Measurements from ENCODE around the gene PNMA8B.

Gene PNMA8B

DNA sequence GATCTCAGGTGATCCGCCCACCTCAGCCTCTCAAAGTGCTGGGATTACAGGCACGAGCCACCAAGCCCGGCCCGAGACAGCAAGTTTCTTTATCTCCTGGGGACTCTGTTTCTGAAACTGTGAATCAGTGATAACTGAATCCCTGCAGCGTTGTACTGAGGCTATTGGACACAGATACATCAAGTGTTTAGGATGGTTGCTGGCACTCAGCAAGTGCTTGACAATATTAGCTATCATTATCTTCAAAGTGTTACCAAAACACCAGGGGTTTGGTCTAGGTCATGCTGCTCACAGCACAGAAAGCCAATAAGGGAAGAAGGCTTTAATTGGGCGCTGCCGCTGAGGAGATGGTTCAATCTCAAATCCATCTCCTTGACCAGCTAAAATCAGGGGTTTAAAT is 46.4 kb downstream of the PNMA8B start:
- H3K79me2 ChIP-seq (ENCODE audit: control insufficient read depth, low read length) = no peaks in the 10 kb centered on the region
- peaks cover 5% of the 10 kb centered on the region; the same call in 1 of the 2 replicates for H3K27me3 ChIP-seq (ENCODE audit: control insufficient read depth, low read length)

DNA sequence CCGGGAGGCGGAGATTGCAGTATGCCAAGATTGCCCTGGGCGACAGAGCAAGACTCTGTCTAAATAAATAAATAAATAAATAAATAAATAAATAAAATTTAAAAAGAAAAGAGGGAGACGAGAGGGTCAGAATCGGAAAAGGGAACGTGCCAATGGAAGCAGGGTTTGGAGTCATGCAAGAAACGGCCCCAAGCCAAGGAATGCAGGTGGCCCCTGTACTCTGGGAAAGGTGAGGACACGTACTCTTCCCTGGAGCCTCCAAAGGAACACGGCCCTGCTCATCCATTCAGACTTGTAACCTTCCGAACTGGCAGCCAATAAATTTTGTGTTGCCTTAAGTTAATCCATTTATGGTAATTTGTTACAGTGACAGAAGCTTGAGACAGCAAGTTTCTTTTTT is 47.1 kb downstream of the PNMA8B start:
- no peak overlapping the region for H3K4me2 ChIP-seq (ENCODE audit: low read length)
- no peak for TF ChIP-seq EZH2phosphoT487 (IDR thresholded peaks at IDR 0.05; ENCODE audit: borderline replicate concordance, low read length)
- TF ChIP-seq, protein P1, sequence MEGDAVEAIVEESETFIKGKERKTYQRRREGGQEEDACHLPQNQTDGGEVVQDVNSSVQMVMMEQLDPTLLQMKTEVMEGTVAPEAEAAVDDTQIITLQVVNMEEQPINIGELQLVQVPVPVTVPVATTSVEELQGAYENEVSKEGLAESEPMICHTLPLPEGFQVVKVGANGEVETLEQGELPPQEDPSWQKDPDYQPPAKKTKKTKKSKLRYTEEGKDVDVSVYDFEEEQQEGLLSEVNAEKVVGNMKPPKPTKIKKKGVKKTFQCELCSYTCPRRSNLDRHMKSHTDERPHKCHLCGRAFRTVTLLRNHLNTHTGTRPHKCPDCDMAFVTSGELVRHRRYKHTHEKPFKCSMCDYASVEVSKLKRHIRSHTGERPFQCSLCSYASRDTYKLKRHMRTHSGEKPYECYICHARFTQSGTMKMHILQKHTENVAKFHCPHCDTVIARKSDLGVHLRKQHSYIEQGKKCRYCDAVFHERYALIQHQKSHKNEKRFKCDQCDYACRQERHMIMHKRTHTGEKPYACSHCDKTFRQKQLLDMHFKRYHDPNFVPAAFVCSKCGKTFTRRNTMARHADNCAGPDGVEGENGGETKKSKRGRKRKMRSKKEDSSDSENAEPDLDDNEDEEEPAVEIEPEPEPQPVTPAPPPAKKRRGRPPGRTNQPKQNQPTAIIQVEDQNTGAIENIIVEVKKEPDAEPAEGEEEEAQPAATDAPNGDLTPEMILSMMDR (IDR thresholded peaks at IDR 0.05; ENCODE audit: low read depth, low read length, poor library complexity, severe bottlenecking) = no peak
- no peak overlapping the region for H3K27ac ChIP-seq (ENCODE audit: low read depth, low read length)
- H3K9me2 ChIP-seq (replicated peaks; ENCODE audit: control insufficient read depth, low read length) = no peaks in the 10 kb centered on the region
- no peaks in the 10 kb centered on the region for H3K9me3 ChIP-seq (ENCODE audit: control insufficient read depth, insufficient read depth, low read length)
- peaks cover 5% of the 10 kb centered on the region; the same call in 1 of the 2 replicates for H3K27me3 ChIP-seq (ENCODE audit: control insufficient read depth, low read length)
- H4K20me1 ChIP-seq (ENCODE audit: control insufficient read depth, insufficient read depth, low read depth, low read length) = no peaks in the 10 kb centered on the region
- no peaks in the 10 kb centered on the region for H3K79me2 ChIP-seq (ENCODE audit: control insufficient read depth, low read length)
- H3K4me1 ChIP-seq (ENCODE audit: control insufficient read depth, low read length) = peaks cover 3% of the 10 kb centered on the region; the same call in 1 of the 2 replicates
- no peak overlapping the region for H3K4me3 ChIP-seq (ENCODE audit: low read length)
- H3K36me3 ChIP-seq (ENCODE audit: control insufficient read depth, low read length) = no peaks in the 10 kb centered on the region
- no peaks in the 10 kb centered on the region for H3F3A ChIP-seq (ENCODE audit: control insufficient read depth, insufficient read depth)

More for the DNA sequence above, 46.4 kb downstream of the PNMA8B start:
- no peaks in the 10 kb centered on the region for H3F3A ChIP-seq (ENCODE audit: control insufficient read depth, insufficient read depth)
- H3K9me2 ChIP-seq (replicated peaks; ENCODE audit: control insufficient read depth, low read length) = no peaks in the 10 kb centered on the region
- H4K20me1 ChIP-seq (ENCODE audit: control insufficient read depth, insufficient read depth, low read depth, low read length) = no peaks in the 10 kb centered on the region
- H3K4me1 ChIP-seq (ENCODE audit: control insufficient read depth, low read length) = peaks cover 3% of the 10 kb centered on the region; the same call in 1 of the 2 replicates
- H3K27ac ChIP-seq (ENCODE audit: low read depth, low read length) = no peak overlapping the region
- H3K9me3 ChIP-seq (ENCODE audit: control insufficient read depth, insufficient read depth, low read length) = no peaks in the 10 kb centered on the region
- no peaks in the 10 kb centered on the region for H3K36me3 ChIP-seq (ENCODE audit: control insufficient read depth, low read length)
- H3K4me3 ChIP-seq (ENCODE audit: low read length) = no peak overlapping the region
- no peak for TF ChIP-seq EZH2phosphoT487 (IDR thresholded peaks at IDR 0.05; ENCODE audit: borderline replicate concordance, low read length)
- TF ChIP-seq, protein P1 (IDR thresholded peaks at IDR 0.05; ENCODE audit: low read depth, low read length, poor library complexity, severe bottlenecking) = no peak
- H3K4me2 ChIP-seq (ENCODE audit: low read length) = no peak overlapping the region

DNA sequence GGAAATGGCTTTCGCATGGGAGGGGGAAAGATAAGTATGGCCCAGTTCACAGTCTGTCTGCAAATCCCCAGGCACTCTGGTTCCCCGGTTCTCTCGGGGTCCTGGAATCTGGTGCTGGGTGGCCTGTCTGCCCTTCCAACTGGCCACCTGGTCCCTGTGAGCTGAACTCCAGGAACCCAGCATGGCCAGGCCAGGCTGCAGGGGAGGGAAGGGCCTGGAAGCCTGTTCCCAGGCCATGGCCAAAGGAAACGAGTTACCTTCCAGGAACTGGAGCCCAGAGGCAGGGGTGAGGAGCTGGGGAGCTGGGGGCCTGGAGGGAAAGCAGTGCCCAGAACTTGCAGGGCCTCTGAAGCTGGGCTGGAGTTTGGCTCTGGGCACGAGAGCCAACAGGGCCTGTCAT is 47.8 kb downstream of the PNMA8B start:
- Histone ChIP-seq H3K27me3 (ENCODE audit: control insufficient read depth, low read length) (peaks cover 5% of the 10 kb centered on the region; the same call in 1 of the 2 replicates), H3K79me2 (ENCODE audit: control insufficient read depth, low read length) (no peaks in the 10 kb centered on the region), H3K4me3 (ENCODE audit: low read length) (no peak overlapping the region), H3K4me2 (ENCODE audit: low read length) (no peak overlapping the region), H3K27ac (ENCODE audit: low read depth, low read length) (no peak overlapping the region), H3K9me3 (ENCODE audit: control insufficient read depth, insufficient read depth, low read length) (no peaks in the 10 kb centered on the region), H3K9me2 (replicated peaks; ENCODE audit: control insufficient read depth, low read length) (no peaks in the 10 kb centered on the region), H4K20me1 (ENCODE audit: control insufficient read depth, insufficient read depth, low read depth, low read length) (no peaks in the 10 kb centered on the region), H3F3A (ENCODE audit: control insufficient read depth, insufficient read depth) (no peaks in the 10 kb centered on the region), H3K4me1 (ENCODE audit: control insufficient read depth, low read length) (peaks cover 3% of the 10 kb centered on the region; the same call in 1 of the 2 replicates), H3K36me3 (ENCODE audit: control insufficient read depth, low read length) (no peaks in the 10 kb centered on the region)
- TF ChIP-seq, protein P1 (IDR thresholded peaks at IDR 0.05; ENCODE audit: low read depth, low read length, poor library complexity, severe bottlenecking) = no peak
- no peak for TF ChIP-seq EZH2phosphoT487 (IDR thresholded peaks at IDR 0.05; ENCODE audit: borderline replicate concordance, low read length)
